ENCODE measurements around the gene AFF3.

DNA sequence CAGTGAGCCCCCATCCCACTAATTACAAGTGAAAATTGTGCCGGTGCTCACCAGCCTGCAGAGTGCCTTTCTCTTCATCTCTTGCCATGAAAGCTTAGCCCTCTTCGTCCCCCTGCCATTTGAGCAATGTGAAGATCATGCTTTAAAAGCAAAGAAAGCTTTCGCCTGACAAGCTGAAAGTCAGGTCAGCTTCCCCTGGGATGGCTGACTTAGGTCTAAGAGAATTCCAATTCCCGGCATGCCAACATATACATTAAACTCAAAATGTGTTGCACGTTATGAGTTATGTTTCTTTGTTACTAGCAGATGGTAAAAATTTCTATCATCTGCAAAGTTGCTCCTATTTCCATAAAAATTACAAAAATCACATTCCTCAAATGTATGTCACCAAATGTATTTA is 129.8 kb downstream of the AFF3 start:
- TF ChIP-seq RAD21 (IDR thresholded peaks at IDR 0.05; ENCODE audit: low read depth) (no peak), CREB1 (IDR thresholded peaks at IDR 0.05; ENCODE audit: low read depth) (no peak)

Data from Ishikawa (cell line).